Esophagus squamous epithelium (tissue), 5 donors: ENCODE results near the gene CDKN2A. TPM values are rescaled to one million over a fixed set of nuclear protein-coding genes. Genes with fewer than 3 reads are reported as not detected.

Source experiments
- DNase-seq: peaks from one replicate; lab custom pipeline; 2025; lab: John Stamatoyannopoulos, UW
- H3K27ac ChIP-seq, 4 donors: fragments of 200-600 bp; sonication (generic); one replicate each; pipeline ENCODE4 v1.5.1; 2016 to 2019; ENCODE audit warnings: mild to moderate bottlenecking in 1 of 4
- H3K27me3 ChIP-seq, 4 donors: fragments of 200-600 bp; sonication (generic); 1 replicate in 3 of 4; 2 replicates in 1 of 4; pipeline versions ENCODE4 v1.5.1 to v1.6.0; 2017 to 2021; ENCODE audit warnings: antibody characterized with exemption in 1 of 4
- H3K36me3 ChIP-seq, 3 donors: fragments of 200-600 bp; sonication (generic); one replicate each; pipeline ENCODE4 v1.5.1; 2016 to 2019
- H3K4me1 ChIP-seq, 3 donors: fragments of 200-600 bp; sonication (generic); one replicate each; pipeline ENCODE4 v1.5.1; 2017 to 2019
- H3K4me3 ChIP-seq, 4 donors: fragments of 200-600 bp; sonication (generic); 1 replicate in 3 of 4; 2 replicates in 1 of 4; pipeline ENCODE4 v1.5.1; 2016 to 2019; ENCODE audit warnings: mild to moderate bottlenecking in 2 of 4, moderate library complexity in 1 of 4
- H3K9me3 ChIP-seq, 3 donors: fragments of 200-600 bp; sonication (generic); one replicate each; pipeline ENCODE4 v1.5.1; 2016 to 2019
- POLR2A ChIP-seq, 4 donors: fragments of 450-650 bp; IDR thresholded peaks; one replicate each; pipeline ENCODE4 v1.6.1; 2017; ENCODE audit warnings: antibody characterized with exemption in 4 of 4, mild to moderate bottlenecking in 4 of 4, moderate library complexity in 3 of 4
- WGBS, 2 donors: methylation state at CpG; one replicate each; pipeline ENCODE4 v1.1.5; 2018; 5-methylcytosine and 5-hydroxymethylcytosine counted together
- intact Hi-C: fragments of 100-400 bp; cut with DNase I; formaldehyde crosslinking; loops from one replicate; pipeline ENCODE4 v1.15.0; 2022
- total RNA-seq, 4 donors: library from RNA; depleted of rRNA; stranded (reverse); fragments of >200 nt; gene quantifications; one replicate each; pipeline ENCODE4 v1.1.0, GENCODE V29; 2016
- TF ChIP-seq, protein P1 (sequence below), 6 experiments: fragments of 450-650 bp in 4 of 6; fragments of 200-600 bp in 2 of 6; sonication (generic) in 2 of 6; IDR thresholded peaks; one replicate each; pipeline ENCODE4 v1.5.1; 2016 to 2019; ENCODE audit warnings: antibody characterized with exemption in 6 of 6, mild to moderate bottlenecking in 4 of 6, moderate library complexity in 4 of 6
- donor health status: DM: yes; HTN: yes; CAD: no.

CDKN2A gene
- total RNA-seq, 4 donors from 2014 or later: 1.5 to 20.2 (median 7.1) TPM

DNA sequence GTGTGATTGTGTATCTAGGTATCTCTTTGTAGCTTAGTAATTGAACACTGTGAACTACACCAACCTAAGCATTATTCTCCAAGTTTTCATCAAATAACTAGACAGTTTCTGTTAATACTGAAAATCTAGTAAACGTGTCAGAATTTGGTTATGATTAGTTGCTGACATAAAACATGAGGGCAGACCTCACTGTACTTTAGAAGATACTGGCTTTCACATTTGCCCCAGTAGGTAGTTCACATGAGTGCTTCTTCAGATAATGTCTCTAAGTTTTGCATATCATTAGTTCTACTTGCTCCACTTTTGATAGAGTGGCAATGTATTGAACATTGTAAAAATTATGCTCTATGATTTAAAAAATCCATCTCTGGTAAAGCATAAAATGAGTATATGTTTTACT is 7.8 kb upstream of the CDKN2A start:
- WGBS, 2 donors: 46 to 69% methylated on average over 1 of the region's 1 CpG
- no peak for DNase-seq
- peaks cover 0 to 28% (median 0%) of the 10 kb centered on the region in 3 donors for H3K36me3 ChIP-seq
- H3K4me3 ChIP-seq: no peak overlapping the region
- H3K4me1 ChIP-seq: peaks cover 8 to 24% (median 10%) of the 10 kb centered on the region in 3 donors
- H3K27ac ChIP-seq: no peak overlapping the region
- TF ChIP-seq, protein P1, sequence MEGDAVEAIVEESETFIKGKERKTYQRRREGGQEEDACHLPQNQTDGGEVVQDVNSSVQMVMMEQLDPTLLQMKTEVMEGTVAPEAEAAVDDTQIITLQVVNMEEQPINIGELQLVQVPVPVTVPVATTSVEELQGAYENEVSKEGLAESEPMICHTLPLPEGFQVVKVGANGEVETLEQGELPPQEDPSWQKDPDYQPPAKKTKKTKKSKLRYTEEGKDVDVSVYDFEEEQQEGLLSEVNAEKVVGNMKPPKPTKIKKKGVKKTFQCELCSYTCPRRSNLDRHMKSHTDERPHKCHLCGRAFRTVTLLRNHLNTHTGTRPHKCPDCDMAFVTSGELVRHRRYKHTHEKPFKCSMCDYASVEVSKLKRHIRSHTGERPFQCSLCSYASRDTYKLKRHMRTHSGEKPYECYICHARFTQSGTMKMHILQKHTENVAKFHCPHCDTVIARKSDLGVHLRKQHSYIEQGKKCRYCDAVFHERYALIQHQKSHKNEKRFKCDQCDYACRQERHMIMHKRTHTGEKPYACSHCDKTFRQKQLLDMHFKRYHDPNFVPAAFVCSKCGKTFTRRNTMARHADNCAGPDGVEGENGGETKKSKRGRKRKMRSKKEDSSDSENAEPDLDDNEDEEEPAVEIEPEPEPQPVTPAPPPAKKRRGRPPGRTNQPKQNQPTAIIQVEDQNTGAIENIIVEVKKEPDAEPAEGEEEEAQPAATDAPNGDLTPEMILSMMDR (IDR thresholded peaks at IDR 0.05): no peak
- no peak for TF ChIP-seq POLR2A (IDR thresholded peaks at IDR 0.05)
- H3K27me3 ChIP-seq: peaks cover 0 to 87% (median 13%) of the 10 kb centered on the region in 4 donors
- no peaks in the 10 kb centered on the region for H3K9me3 ChIP-seq
- intact Hi-C loops: no loop called here

DNA sequence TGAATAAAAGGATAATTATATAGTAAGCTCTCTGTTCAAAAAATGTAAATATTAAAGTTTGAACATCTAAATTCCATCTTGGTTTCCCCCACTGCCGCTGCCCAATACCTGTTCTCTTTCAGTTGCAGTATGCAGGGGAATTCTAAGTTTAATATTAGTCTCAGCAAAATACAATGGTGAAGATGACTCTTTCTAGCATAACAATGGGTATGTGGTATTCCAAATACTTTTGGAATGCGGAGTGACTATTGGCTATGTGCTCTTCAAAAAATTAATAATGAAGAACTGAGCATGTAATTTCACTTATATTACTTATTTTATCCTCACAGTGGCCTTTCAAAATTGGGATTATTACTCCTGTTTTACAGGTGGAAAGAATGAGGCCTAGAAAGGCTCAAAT is 3.8 kb upstream of the CDKN2A start:
- Histone ChIP-seq H3K4me3 (no peak overlapping the region), H3K9me3 (no peaks in the 10 kb centered on the region), H3K36me3 (no peaks in the 10 kb centered on the region), H3K27me3 (peaks cover 0 to 82% (median 0%) of the 10 kb centered on the region in 4 donors), H3K27ac (no peak overlapping the region), H3K4me1 (peaks cover 4 to 28% (median 5%) of the 10 kb centered on the region in 3 donors)
- intact Hi-C loops: loop anchor here (10.0 kb wide), 1 partner anchor 183 kb away; no protein-coding TSS in a partner anchor
- no peak for DNase-seq
- 95 to 96% methylated on average over 2 of the region's 2 CpGs for WGBS, 2 donors
- TF ChIP-seq, protein P1 (IDR thresholded peaks at IDR 0.05): no peak
- no peak for TF ChIP-seq POLR2A (IDR thresholded peaks at IDR 0.05)

DNA sequence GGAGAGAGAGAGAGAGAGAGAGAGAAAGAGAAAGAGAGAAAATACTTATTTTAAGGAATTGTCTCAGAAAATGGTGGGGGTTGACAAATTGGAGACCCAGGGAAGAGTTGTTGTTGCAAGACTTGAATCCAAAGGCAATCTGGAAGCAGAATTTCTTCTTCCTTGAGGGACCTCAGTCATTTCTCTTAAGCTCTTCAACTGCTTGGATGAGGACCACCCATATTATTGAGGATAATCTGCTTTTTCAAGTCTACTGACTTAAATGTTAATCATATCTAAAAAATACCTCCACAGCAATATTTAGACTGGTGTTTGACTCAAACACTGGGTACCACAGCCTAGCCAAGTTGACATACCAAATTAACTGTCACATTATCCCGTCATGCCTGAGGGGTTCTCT is 3.3 kb upstream of the CDKN2A start:
- Histone ChIP-seq H3K36me3 (no peaks in the 10 kb centered on the region), H3K9me3 (no peaks in the 10 kb centered on the region), H3K4me1 (peaks cover 4 to 28% (median 5%) of the 10 kb centered on the region in 3 donors), H3K4me3 (no peak overlapping the region), H3K27me3 (peaks cover 0 to 78% (median 0%) of the 10 kb centered on the region in 4 donors), H3K27ac (no peak overlapping the region)
- TF ChIP-seq, protein P1 (IDR thresholded peaks at IDR 0.05): no peak
- no peak for TF ChIP-seq POLR2A (IDR thresholded peaks at IDR 0.05)
- intact Hi-C loops: loop anchor here (10.0 kb wide), 1 partner anchor 183 kb away; no protein-coding TSS in a partner anchor
- 85 to 92% methylated on average over 1 of the region's 1 CpG for WGBS, 2 donors
- DNase-seq: no peak

DNA sequence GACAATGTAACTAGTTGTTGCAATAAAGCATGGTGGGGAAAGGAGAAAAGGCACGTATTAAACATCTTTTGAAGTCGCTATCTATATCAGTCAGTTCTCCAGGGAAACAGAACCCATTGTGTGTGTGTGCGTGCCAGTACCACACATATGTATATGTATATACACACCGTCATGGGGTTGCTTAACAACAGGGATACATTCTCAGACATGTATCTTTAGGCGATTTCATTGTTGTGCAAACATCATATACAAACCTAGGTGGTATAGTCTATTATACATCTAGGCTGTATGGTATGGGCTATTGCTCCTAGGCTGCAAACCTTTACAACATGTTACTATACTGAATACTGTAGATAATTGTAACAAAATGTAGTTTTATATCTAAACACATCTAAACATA is 2.7 kb upstream of the CDKN2A start:
- intact Hi-C loops: loop anchor here (10.0 kb wide), 1 partner anchor 182 kb away; no protein-coding TSS in a partner anchor
- H3K4me1 ChIP-seq: peaks cover 4 to 28% (median 5%) of the 10 kb centered on the region in 3 donors
- WGBS, 2 donors: 84 to 90% methylated on average over 5 of the region's 5 CpGs
- TF ChIP-seq POLR2A (IDR thresholded peaks at IDR 0.05): no peak
- TF ChIP-seq, protein P1 (IDR thresholded peaks at IDR 0.05): no peak
- no peak overlapping the region for H3K27ac ChIP-seq
- no peak overlapping the region for H3K4me3 ChIP-seq
- H3K36me3 ChIP-seq: no peaks in the 10 kb centered on the region
- H3K9me3 ChIP-seq: no peaks in the 10 kb centered on the region
- no peak for DNase-seq
- peaks cover 0 to 78% (median 0%) of the 10 kb centered on the region in 4 donors for H3K27me3 ChIP-seq

DNA sequence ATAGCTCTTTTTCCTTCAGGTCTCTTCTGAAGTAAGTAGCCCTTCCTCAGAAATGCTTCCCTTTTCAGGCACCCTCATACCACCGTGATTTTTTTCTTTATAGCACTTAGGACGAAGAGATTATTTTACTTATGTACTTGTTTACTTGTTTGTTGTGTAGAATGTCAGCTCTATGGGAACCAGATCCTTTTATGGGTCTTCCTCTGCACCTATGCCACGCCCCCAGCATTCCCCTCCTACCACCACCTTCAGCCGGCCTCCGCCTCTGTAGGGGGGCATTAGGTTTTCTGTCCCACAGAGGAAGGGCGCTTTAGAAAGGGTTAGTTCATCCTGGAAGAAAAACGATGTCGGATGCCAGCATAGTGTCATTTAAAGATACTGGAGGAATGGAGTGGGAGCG is 2.2 kb upstream of the CDKN2A start:
- 73 to 75% methylated on average over 6 to 9 of the region's 9 CpGs for WGBS, 2 donors
- H3K4me3 ChIP-seq: no peak overlapping the region
- DNase-seq: no peak
- TF ChIP-seq, protein P1 (IDR thresholded peaks at IDR 0.05): no peak
- no peak for TF ChIP-seq POLR2A (IDR thresholded peaks at IDR 0.05)
- intact Hi-C loops: loop anchor here (10.0 kb wide), 1 partner anchor 182 kb away; no protein-coding TSS in a partner anchor
- peaks cover 4 to 28% (median 5%) of the 10 kb centered on the region in 3 donors for H3K4me1 ChIP-seq
- no peaks in the 10 kb centered on the region for H3K9me3 ChIP-seq
- H3K36me3 ChIP-seq: no peaks in the 10 kb centered on the region
- H3K27me3 ChIP-seq: peaks cover 0 to 78% (median 0%) of the 10 kb centered on the region in 4 donors
- no peak overlapping the region for H3K27ac ChIP-seq
